Activated T-cell treated with anti-CD3 and anti-CD28 coated beads, Interleukin-2, amount 50 U/mL, for 24 hours (primary cell): Measurements from ENCODE around the gene RGPD6.
"Not testable (repeated sequence)": the region's sequence is repeated elsewhere in the genome, so short reads cannot be mapped to it uniquely, and the experiment has no call there.

Experiments
- DNase-seq: peaks from one replicate; pipeline ENCODE4 v3.0.0-alpha.2; 2020
- H3K27ac Mint-ChIP-seq: 2 replicates; pipeline ENCODE4 v1.8.0; 2020; ENCODE audit warnings: mild to moderate bottlenecking, mixed read lengths
- H3K27me3 Mint-ChIP-seq: 2 replicates; pipeline ENCODE4 v1.8.0; 2020; ENCODE audit warnings: mixed read lengths
- H3K36me3 Mint-ChIP-seq: 2 replicates; pipeline ENCODE4 v1.8.0; 2020; ENCODE audit warnings: low read depth, mixed read lengths
- H3K4me1 Mint-ChIP-seq: 2 replicates; pipeline ENCODE4 v1.8.0; 2020; ENCODE audit warnings: low read depth, mixed read lengths
- H3K4me3 Mint-ChIP-seq: 2 replicates; pipeline ENCODE4 v1.8.0; 2020; ENCODE audit warnings: mild to moderate bottlenecking, moderate library complexity, mixed read lengths
- H3K9me3 Mint-ChIP-seq: 2 replicates; pipeline ENCODE4 v1.8.0; 2020; ENCODE audit warnings: mixed read lengths

The RGPD6 gene

GRCh38 chr2:110578429-110578828 is 1.4 kb upstream of the RGPD6 start:
- H3K9me3 Mint-ChIP-seq, H3K4me1 Mint-ChIP-seq, H3K27ac Mint-ChIP-seq, H3K4me3 Mint-ChIP-seq, H3K36me3 Mint-ChIP-seq, DNase-seq, H3K27me3 Mint-ChIP-seq: not testable (repeated sequence)

- not testable (repeated sequence) for H3K4me1 Mint-ChIP-seq, H3K27me3 Mint-ChIP-seq, H3K27ac Mint-ChIP-seq, H3K36me3 Mint-ChIP-seq, H3K9me3 Mint-ChIP-seq, H3K4me3 Mint-ChIP-seq, DNase-seq
Observed at GRCh38 chr2:110499755-110500377, 77.2 kb downstream of the RGPD6 start.

- not testable (repeated sequence) for H3K27me3 Mint-ChIP-seq, H3K4me3 Mint-ChIP-seq, H3K4me1 Mint-ChIP-seq, H3K27ac Mint-ChIP-seq, H3K36me3 Mint-ChIP-seq, H3K9me3 Mint-ChIP-seq, DNase-seq
Observed at GRCh38 chr2:110496027-110496426, 81.0 kb downstream of the RGPD6 start.

- not testable (repeated sequence) for H3K4me3 Mint-ChIP-seq, H3K9me3 Mint-ChIP-seq, H3K27me3 Mint-ChIP-seq, H3K27ac Mint-ChIP-seq, H3K4me1 Mint-ChIP-seq, DNase-seq, H3K36me3 Mint-ChIP-seq
Observed at GRCh38 chr2:110494488-110494887, 82.5 kb downstream of the RGPD6 start.

GRCh38 chr2:110488991-110489390 is 88.0 kb downstream of the RGPD6 start:
- H3K9me3 Mint-ChIP-seq, H3K4me3 Mint-ChIP-seq, H3K27ac Mint-ChIP-seq, H3K27me3 Mint-ChIP-seq, H3K4me1 Mint-ChIP-seq, H3K36me3 Mint-ChIP-seq, DNase-seq: not testable (repeated sequence)

GRCh38 chr2:110482697-110483096 is 94.3 kb downstream of the RGPD6 start:
- not testable (repeated sequence) for H3K4me3 Mint-ChIP-seq, H3K36me3 Mint-ChIP-seq, DNase-seq, H3K9me3 Mint-ChIP-seq, H3K27ac Mint-ChIP-seq, H3K4me1 Mint-ChIP-seq, H3K27me3 Mint-ChIP-seq

GRCh38 chr2:110481200-110481599 is 95.8 kb downstream of the RGPD6 start:
- not testable (repeated sequence) for H3K4me3 Mint-ChIP-seq, H3K9me3 Mint-ChIP-seq, H3K27me3 Mint-ChIP-seq, H3K36me3 Mint-ChIP-seq, DNase-seq, H3K27ac Mint-ChIP-seq, H3K4me1 Mint-ChIP-seq

GRCh38 chr2:110480084-110480483 is 96.9 kb downstream of the RGPD6 start:
- not testable (repeated sequence) for H3K4me1 Mint-ChIP-seq, H3K9me3 Mint-ChIP-seq, H3K36me3 Mint-ChIP-seq, H3K4me3 Mint-ChIP-seq, H3K27ac Mint-ChIP-seq, DNase-seq, H3K27me3 Mint-ChIP-seq

- DNase-seq, H3K4me3 Mint-ChIP-seq, H3K36me3 Mint-ChIP-seq, H3K4me1 Mint-ChIP-seq, H3K9me3 Mint-ChIP-seq, H3K27me3 Mint-ChIP-seq, H3K27ac Mint-ChIP-seq: not testable (repeated sequence)
Observed at GRCh38 chr2:110477370-110477769, 99.7 kb downstream of the RGPD6 start.

GRCh38 chr2:110476952-110477351 is 100.1 kb downstream of the RGPD6 start:
- not testable (repeated sequence) for H3K9me3 Mint-ChIP-seq

GRCh38 chr2:110475627-110476359 is 101.2 kb downstream of the RGPD6 start:
- not testable (repeated sequence) for H3K9me3 Mint-ChIP-seq, H3K36me3 Mint-ChIP-seq, H3K4me1 Mint-ChIP-seq, H3K27me3 Mint-ChIP-seq, DNase-seq, H3K4me3 Mint-ChIP-seq, H3K27ac Mint-ChIP-seq

More at GRCh38 chr2:110476952-110477351, 100.1 kb downstream of the RGPD6 start:
- not testable (repeated sequence) for H3K27me3 Mint-ChIP-seq, H3K27ac Mint-ChIP-seq, H3K4me3 Mint-ChIP-seq, H3K4me1 Mint-ChIP-seq, H3K36me3 Mint-ChIP-seq, DNase-seq

GRCh38 chr2:110474898-110475297 is 102.1 kb downstream of the RGPD6 start:
- not testable (repeated sequence) for DNase-seq, H3K27me3 Mint-ChIP-seq, H3K27ac Mint-ChIP-seq, H3K9me3 Mint-ChIP-seq, H3K4me3 Mint-ChIP-seq, H3K36me3 Mint-ChIP-seq, H3K4me1 Mint-ChIP-seq

- DNase-seq, H3K9me3 Mint-ChIP-seq, H3K4me1 Mint-ChIP-seq, H3K27ac Mint-ChIP-seq, H3K4me3 Mint-ChIP-seq, H3K36me3 Mint-ChIP-seq, H3K27me3 Mint-ChIP-seq: not testable (repeated sequence)
Observed at GRCh38 chr2:110473059-110473358, 104.0 kb downstream of the RGPD6 start.

- not testable (repeated sequence) for H3K27me3 Mint-ChIP-seq, H3K4me1 Mint-ChIP-seq, H3K27ac Mint-ChIP-seq, H3K9me3 Mint-ChIP-seq, DNase-seq, H3K4me3 Mint-ChIP-seq, H3K36me3 Mint-ChIP-seq
Observed at GRCh38 chr2:110472171-110473058, 104.6 kb downstream of the RGPD6 start, which contains the start of gene LIMS4. LIMS4 (minus strand) TSS chr2:110472816; CDS start chr2:110472778, 38 bp downstream.

GRCh38 chr2:110468921-110469320 is 108.1 kb downstream of the RGPD6 start:
- H3K4me1 Mint-ChIP-seq, H3K27ac Mint-ChIP-seq, DNase-seq, H3K9me3 Mint-ChIP-seq, H3K27me3 Mint-ChIP-seq, H3K4me3 Mint-ChIP-seq, H3K36me3 Mint-ChIP-seq: not testable (repeated sequence)
